Measurements from ENCODE around the gene EFCAB8.

EFCAB8 gene

DNA sequence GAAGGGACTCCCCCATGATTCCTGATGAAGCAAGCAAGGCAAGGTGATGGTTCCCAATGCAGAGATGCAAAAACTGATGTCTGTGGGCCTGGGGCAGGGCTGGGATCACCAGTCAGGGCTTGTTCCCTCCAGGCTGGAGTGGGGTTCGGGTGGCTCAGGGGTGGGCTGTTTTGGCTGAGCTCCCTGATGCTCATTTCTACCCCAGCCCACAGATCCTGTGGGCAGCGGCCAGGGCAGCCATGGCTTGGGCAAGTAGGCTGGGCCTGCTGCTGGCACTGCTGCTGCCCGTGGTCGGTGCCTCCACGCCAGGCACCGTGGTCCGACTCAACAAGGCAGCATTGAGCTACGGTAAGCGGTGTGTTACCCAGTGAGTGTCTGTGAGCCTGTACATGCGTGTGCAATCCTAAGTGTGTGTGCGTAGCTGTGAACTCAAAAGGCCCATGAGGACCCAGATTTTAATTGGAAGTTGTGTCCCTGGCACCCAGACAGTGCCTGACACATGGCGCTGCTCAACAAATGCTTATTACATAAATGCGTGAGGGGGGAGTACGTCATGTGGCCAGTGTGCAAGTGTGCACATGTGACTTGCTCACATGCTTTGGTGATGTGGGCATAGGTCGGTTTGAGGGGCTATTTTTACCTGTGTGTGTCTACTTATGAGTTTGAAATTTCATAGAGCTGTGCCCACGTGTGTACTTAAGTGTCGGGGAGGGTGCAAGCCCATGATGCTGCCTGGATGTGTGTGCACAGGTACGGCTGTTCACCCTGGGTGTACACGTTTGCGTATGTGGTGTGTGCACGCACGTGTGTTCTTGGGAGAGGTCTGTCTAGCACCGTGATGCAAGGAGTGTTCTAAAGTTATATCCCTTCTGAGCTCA is 149.9 kb downstream of the EFCAB8 start:
- no peaks in the 10 kb centered on the region for H3F3A ChIP-seq (ENCODE audit: control insufficient read depth, insufficient read depth)
- no peak overlapping the region for H3K4me2 ChIP-seq (ENCODE audit: low read length)
- TF ChIP-seq, protein P1, sequence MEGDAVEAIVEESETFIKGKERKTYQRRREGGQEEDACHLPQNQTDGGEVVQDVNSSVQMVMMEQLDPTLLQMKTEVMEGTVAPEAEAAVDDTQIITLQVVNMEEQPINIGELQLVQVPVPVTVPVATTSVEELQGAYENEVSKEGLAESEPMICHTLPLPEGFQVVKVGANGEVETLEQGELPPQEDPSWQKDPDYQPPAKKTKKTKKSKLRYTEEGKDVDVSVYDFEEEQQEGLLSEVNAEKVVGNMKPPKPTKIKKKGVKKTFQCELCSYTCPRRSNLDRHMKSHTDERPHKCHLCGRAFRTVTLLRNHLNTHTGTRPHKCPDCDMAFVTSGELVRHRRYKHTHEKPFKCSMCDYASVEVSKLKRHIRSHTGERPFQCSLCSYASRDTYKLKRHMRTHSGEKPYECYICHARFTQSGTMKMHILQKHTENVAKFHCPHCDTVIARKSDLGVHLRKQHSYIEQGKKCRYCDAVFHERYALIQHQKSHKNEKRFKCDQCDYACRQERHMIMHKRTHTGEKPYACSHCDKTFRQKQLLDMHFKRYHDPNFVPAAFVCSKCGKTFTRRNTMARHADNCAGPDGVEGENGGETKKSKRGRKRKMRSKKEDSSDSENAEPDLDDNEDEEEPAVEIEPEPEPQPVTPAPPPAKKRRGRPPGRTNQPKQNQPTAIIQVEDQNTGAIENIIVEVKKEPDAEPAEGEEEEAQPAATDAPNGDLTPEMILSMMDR (IDR thresholded peaks at IDR 0.05; ENCODE audit: low read depth, low read length, poor library complexity, severe bottlenecking): no peak
- TF ChIP-seq EZH2phosphoT487 (IDR thresholded peaks at IDR 0.05; ENCODE audit: borderline replicate concordance, low read length): no peak
- no peak overlapping the region for H3K4me3 ChIP-seq (ENCODE audit: low read length)
- H3K79me2 ChIP-seq (ENCODE audit: control insufficient read depth, low read length): no peaks in the 10 kb centered on the region
- no peaks in the 10 kb centered on the region for H3K36me3 ChIP-seq (ENCODE audit: control insufficient read depth, low read length)
- no peaks in the 10 kb centered on the region for H4K20me1 ChIP-seq (ENCODE audit: control insufficient read depth, insufficient read depth, low read depth, low read length)
- 0 out of 2 replicates have a peak, but pooled peaks cover 4% of the 10 kb centered on the region for H3K27me3 ChIP-seq (ENCODE audit: control insufficient read depth, low read length)
- H3K4me1 ChIP-seq (ENCODE audit: control insufficient read depth, low read length): no peaks in the 10 kb centered on the region
- no peaks in the 10 kb centered on the region for H3K9me2 ChIP-seq (replicated peaks; ENCODE audit: control insufficient read depth, low read length)
- no peak overlapping the region for H3K27ac ChIP-seq (ENCODE audit: low read depth, low read length)
- H3K9me3 ChIP-seq (ENCODE audit: control insufficient read depth, insufficient read depth, low read length): no peaks in the 10 kb centered on the region

DNA sequence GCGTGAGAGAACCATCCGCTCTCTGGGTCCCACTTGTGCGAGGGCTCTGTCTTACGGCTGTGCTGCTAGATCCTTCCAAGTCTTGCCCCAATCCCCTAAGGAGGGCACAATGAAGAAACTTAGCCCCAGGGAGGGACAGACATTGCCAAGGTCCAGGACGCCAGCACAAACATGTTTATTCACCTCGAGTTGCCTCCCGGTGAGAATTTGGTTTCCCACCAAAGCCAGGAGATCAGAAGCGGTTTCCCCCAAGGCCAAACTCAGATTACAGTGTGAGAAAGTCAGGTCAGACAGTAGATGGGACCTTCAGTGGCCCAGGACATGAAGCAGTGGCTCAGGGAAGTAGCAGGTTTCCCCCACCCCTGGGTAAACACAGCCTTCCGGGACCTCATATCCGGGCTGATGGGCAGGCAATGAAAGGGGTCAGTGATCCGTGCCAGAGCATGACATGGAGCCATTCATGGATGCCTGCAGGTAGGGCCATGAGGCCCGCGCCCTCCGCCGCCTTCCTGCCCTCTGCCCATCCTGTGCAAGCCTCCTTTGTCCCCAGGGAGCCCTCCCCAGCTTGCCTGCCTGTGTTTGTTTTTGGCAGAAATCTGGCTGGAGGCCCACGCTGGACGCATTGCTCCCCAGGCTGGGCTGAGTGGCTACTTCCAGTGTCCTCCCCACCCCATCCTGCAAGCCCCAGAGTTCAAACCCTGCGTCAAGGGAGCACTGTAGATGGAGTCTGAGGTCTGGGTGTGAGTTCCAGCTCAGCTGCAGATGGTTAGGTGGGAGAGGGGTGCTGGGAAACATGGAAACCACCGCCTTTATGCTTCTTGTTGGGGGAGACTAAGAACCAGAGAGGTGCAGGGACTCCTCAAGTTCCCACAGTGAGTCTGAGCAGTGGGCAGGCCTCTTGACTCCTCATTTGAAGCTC is 150.8 kb downstream of the EFCAB8 start:
- 0 out of 2 replicates have a peak, but pooled peaks cover 4% of the 10 kb centered on the region for H3K27me3 ChIP-seq (ENCODE audit: control insufficient read depth, low read length)
- no peak for TF ChIP-seq EZH2phosphoT487 (IDR thresholded peaks at IDR 0.05; ENCODE audit: borderline replicate concordance, low read length)

DNA sequence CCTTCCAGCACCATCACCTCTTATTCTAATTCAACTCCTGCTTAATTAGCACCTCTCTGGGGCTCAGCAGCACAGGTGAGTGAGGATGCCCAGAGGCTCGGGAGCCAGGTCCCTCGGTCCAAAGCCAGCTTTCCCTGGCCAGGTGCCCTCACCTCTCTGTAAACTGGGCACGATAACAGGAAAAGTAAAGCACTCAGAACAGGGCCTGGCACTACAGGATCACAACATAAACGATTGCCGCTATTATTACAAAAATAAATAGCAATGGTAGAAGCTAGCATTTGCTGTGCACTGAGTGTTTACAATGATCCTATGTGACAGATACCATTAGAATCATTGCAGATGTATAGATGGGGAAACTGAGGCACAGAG is 151.4 kb downstream of the EFCAB8 start:
- H3K4me2 ChIP-seq (ENCODE audit: low read length): no peak overlapping the region
- no peak overlapping the region for H3K4me3 ChIP-seq (ENCODE audit: low read length)
- no peaks in the 10 kb centered on the region for H3K9me2 ChIP-seq (replicated peaks; ENCODE audit: control insufficient read depth, low read length)
- no peaks in the 10 kb centered on the region for H3F3A ChIP-seq (ENCODE audit: control insufficient read depth, insufficient read depth)
- H3K9me3 ChIP-seq (ENCODE audit: control insufficient read depth, insufficient read depth, low read length): no peaks in the 10 kb centered on the region
- H3K27me3 ChIP-seq (ENCODE audit: control insufficient read depth, low read length): 0 out of 2 replicates have a peak, but pooled peaks cover 4% of the 10 kb centered on the region
- H3K27ac ChIP-seq (ENCODE audit: low read depth, low read length): no peak overlapping the region
- TF ChIP-seq, protein P1 (IDR thresholded peaks at IDR 0.05; ENCODE audit: low read depth, low read length, poor library complexity, severe bottlenecking): no peak
- TF ChIP-seq EZH2phosphoT487 (IDR thresholded peaks at IDR 0.05; ENCODE audit: borderline replicate concordance, low read length): no peak
- H3K79me2 ChIP-seq (ENCODE audit: control insufficient read depth, low read length): no peaks in the 10 kb centered on the region
- no peaks in the 10 kb centered on the region for H3K36me3 ChIP-seq (ENCODE audit: control insufficient read depth, low read length)
- no peaks in the 10 kb centered on the region for H4K20me1 ChIP-seq (ENCODE audit: control insufficient read depth, insufficient read depth, low read depth, low read length)
- H3K4me1 ChIP-seq (ENCODE audit: control insufficient read depth, low read length): no peaks in the 10 kb centered on the region

More for the DNA sequence above, 150.8 kb downstream of the EFCAB8 start:
- Histone ChIP-seq H3K4me3 (ENCODE audit: low read length) (no peak overlapping the region), H3K4me1 (ENCODE audit: control insufficient read depth, low read length) (no peaks in the 10 kb centered on the region), H3K9me3 (ENCODE audit: control insufficient read depth, insufficient read depth, low read length) (no peaks in the 10 kb centered on the region), H3K27ac (ENCODE audit: low read depth, low read length) (no peak overlapping the region), H3K36me3 (ENCODE audit: control insufficient read depth, low read length) (no peaks in the 10 kb centered on the region), H3F3A (ENCODE audit: control insufficient read depth, insufficient read depth) (no peaks in the 10 kb centered on the region), H4K20me1 (ENCODE audit: control insufficient read depth, insufficient read depth, low read depth, low read length) (no peaks in the 10 kb centered on the region), H3K79me2 (ENCODE audit: control insufficient read depth, low read length) (no peaks in the 10 kb centered on the region), H3K9me2 (replicated peaks; ENCODE audit: control insufficient read depth, low read length) (no peaks in the 10 kb centered on the region), H3K4me2 (ENCODE audit: low read length) (no peak overlapping the region)
